GM18505 (cell line): ENCODE results near the gene PLCB4.

Experiments
- ATAC-seq: cut with Tn5 transposase; IDR thresholded peaks from one replicate; pipeline ENCODE4 v1.9.1; 2021; ENCODE audit not compliant: unreplicated experiment
- POLR2A ChIP-seq: IDR thresholded peaks from 4 replicates; pipeline ENCODE4 v1.6.1; 2011; ENCODE audit warnings: borderline replicate concordance; ENCODE audit not compliant: insufficient read depth, insufficient read length; ENCODE audit errors: extremely low read depth

Gene PLCB4

GRCh38 chr20:9388160-9388812 is 319.4 kb downstream of the PLCB4 start:
- TF ChIP-seq POLR2A = no peak
- no peak for ATAC-seq

GRCh38 chr20:9388813-9389161 is 319.9 kb downstream of the PLCB4 start:
- no peak for ATAC-seq
- TF ChIP-seq POLR2A = no peak

- no peak for ATAC-seq
- no peak for TF ChIP-seq POLR2A
Observed at GRCh38 chr20:9389346-9389745, 320.5 kb downstream of the PLCB4 start.

- no peak for ATAC-seq
Observed at GRCh38 chr20:9390441-9390840, 321.6 kb downstream of the PLCB4 start.

GRCh38 chr20:9392892-9393857 is 324.3 kb downstream of the PLCB4 start:
- no peak for ATAC-seq
- no peak for TF ChIP-seq POLR2A

More at GRCh38 chr20:9390441-9390840, 321.6 kb downstream of the PLCB4 start:
- TF ChIP-seq POLR2A = no peak

- TF ChIP-seq POLR2A = no peak
- no peak for ATAC-seq
Observed at GRCh38 chr20:9395971-9396370, 327.1 kb downstream of the PLCB4 start.

GRCh38 chr20:9397928-9398327 is 329.0 kb downstream of the PLCB4 start:
- ATAC-seq = peak; percentile 95
- no peak for TF ChIP-seq POLR2A

DNA sequence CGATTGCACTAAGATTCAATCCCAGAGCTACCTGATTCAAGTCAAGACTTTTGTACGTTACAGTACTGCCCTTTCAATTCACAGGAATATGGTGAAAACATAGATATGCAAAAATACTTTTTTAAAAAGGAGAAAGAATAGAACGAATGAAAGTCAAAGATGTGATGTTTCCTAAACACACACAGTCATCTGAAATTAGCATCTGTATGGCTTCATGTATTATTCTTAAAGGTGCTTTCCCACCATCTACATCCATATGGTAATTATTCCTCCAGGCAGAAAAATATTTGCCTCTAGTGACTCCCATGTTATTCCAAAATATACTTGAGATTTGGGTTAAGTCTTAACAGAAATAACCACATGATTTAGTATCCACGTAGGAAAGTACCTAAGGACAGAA is 330.0 kb downstream of the PLCB4 start:
- TF ChIP-seq POLR2A = no peak
- no peak for ATAC-seq

- no peak for TF ChIP-seq POLR2A
- no peak for ATAC-seq
Observed at GRCh38 chr20:9399322-9399721, 330.4 kb downstream of the PLCB4 start.

GRCh38 chr20:9400171-9401025 is 331.5 kb downstream of the PLCB4 start:
- no peak for TF ChIP-seq POLR2A
- ATAC-seq = no peak

DNA sequence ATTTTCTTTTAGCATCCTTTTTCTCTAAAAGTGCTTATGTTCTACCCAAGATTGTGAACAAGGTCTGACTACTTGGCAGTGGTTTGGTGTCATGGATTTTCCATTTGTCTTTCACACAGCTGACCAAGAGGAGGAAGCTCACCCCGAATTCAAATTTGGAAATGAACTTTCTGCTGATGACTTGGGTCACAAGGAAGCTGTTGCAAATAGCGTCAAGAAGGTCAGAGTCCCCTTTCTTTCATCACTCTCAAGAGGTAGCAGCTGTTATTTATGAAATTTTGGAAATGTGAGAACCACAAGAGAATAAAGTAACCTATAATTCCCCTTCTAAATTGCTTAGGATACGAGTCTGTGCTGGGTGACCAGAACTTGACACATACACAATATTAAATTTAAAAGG is 332.5 kb downstream of the PLCB4 start:
- no peak for TF ChIP-seq POLR2A
- no peak for ATAC-seq

GRCh38 chr20:9402141-9402540 is 333.3 kb downstream of the PLCB4 start:
- no peak for ATAC-seq
- TF ChIP-seq POLR2A = no peak

GRCh38 chr20:9402546-9402945 is 333.7 kb downstream of the PLCB4 start:
- TF ChIP-seq POLR2A = no peak
- no peak for ATAC-seq
